Peyer's patch (tissue), 4 donors: ENCODE results near the gene EP400.

ENCODE experiments used
- CTCF ChIP-seq, 6 experiments: fragments of 450-650 bp in 4 of 6; fragments of 200-600 bp in 2 of 6; sonication (generic) in 1 of 6; IDR thresholded peaks; one replicate each; pipeline ENCODE4 v1.5.1; 2017 to 2019; ENCODE audit warnings: antibody characterized with exemption in 6 of 6, mild to moderate bottlenecking in 3 of 6, moderate library complexity in 1 of 6
- POLR2A ChIP-seq, 2 donors: fragments of 450-650 bp; IDR thresholded peaks; one replicate each; pipeline ENCODE4 v1.5.1; 2017; ENCODE audit warnings: antibody characterized with exemption in 2 of 2, mild to moderate bottlenecking in 2 of 2, moderate library complexity in 2 of 2

GRCh38 chr12:132043770-132044467 lies 94.2 kb downstream of the EP400 start:
- no peak for TF ChIP-seq CTCF (IDR thresholded peaks at IDR 0.05)
- TF ChIP-seq POLR2A (IDR thresholded peaks at IDR 0.05): no peak
